K562 (cell line): ENCODE results near the gene ENO3. TPM values are rescaled to one million over a fixed set of nuclear protein-coding genes. Genes with fewer than 3 reads are reported as not detected.

ENCODE experiments used
- C11orf30 ChIP-seq: fragments of 450-650 bp; IDR thresholded peaks from 2 replicates; pipeline ENCODE4 v1.6.1; 2016; ENCODE audit warnings: low read depth, mild to moderate bottlenecking
- MBD1 ChIP-seq: fragments of 250-450 bp; sonication (Bioruptor Pico); IDR thresholded peaks from 2 replicates; pipeline ENCODE4 v1.8.0; 2022; ENCODE audit warnings: inconsistent platforms
- MIER1 ChIP-seq: fragments of 450-650 bp; IDR thresholded peaks from 2 replicates; pipeline ENCODE4 v1.6.1; 2016; ENCODE audit warnings: antibody characterized with exemption, mild to moderate bottlenecking, low read depth
- PCBP2 ChIP-seq: fragments of 200-400 bp; formaldehyde crosslinking; IDR thresholded peaks from 2 replicates; pipeline ENCODE4 v1.6.1; 2018; ENCODE audit warnings: low read length, low read depth, mild to moderate bottlenecking, moderate library complexity; ENCODE audit not compliant: poor library complexity, severe bottlenecking
- PHF20 ChIP-seq: fragments of 450-650 bp; IDR thresholded peaks from 2 replicates; pipeline ENCODE4 v1.6.1; 2018; ENCODE audit not compliant: partially characterized antibody
- PHF8 ChIP-seq: fragments of 200-600 bp; sonication (generic); IDR thresholded peaks from 2 replicates; pipeline ENCODE4 v1.6.1; 2012; ENCODE audit warnings: mixed run types, mild to moderate bottlenecking, inconsistent platforms, low read length, moderate library complexity, borderline replicate concordance
- POLR2B ChIP-seq: fragments of 450-650 bp; IDR thresholded peaks from 2 replicates; pipeline ENCODE4 v1.6.1; 2018; ENCODE audit warnings: low read depth; ENCODE audit not compliant: partially characterized antibody
- STAT5B ChIP-seq: fragments of 250-450 bp; sonication (Bioruptor Pico); IDR thresholded peaks from 2 replicates; pipeline ENCODE4 v1.8.0; 2021; ENCODE audit warnings: mild to moderate bottlenecking, inconsistent platforms
- XRCC4 ChIP-seq: IDR thresholded peaks from one replicate; pipeline ENCODE4 v1.6.1; 2011; ENCODE audit not compliant: insufficient read depth, insufficient read length; ENCODE audit errors: extremely low read depth
- ZBTB40 ChIP-seq, 2 experiments: fragments of 450-650 bp in 1 of 2; sonication (generic) in 1 of 2; formaldehyde crosslinking in 1 of 2; IDR thresholded peaks; 2 replicates each; pipeline versions ENCODE4 v1.7.1 to v1.9.0; 2016 to 2022; ENCODE audit warnings: inconsistent platforms in 1 of 2, mild to moderate bottlenecking in 1 of 2, missing genetic modification reagents in 1 of 2
- ZNF280B ChIP-seq: fragments of 250-450 bp; sonication (Bioruptor Pico); IDR thresholded peaks from 2 replicates; pipeline ENCODE4 v1.5.1; 2021; ENCODE audit warnings: mild to moderate bottlenecking
- ZNF395 ChIP-seq: fragments of 200-800 bp; sonication (Bioruptor generic); IDR thresholded peaks from 2 replicates; pipeline ENCODE4 v1.6.1; 2017; ENCODE audit warnings: missing genetic modification characterization, missing compliant biosample characterization
- ZNF699 ChIP-seq: fragments of 250-450 bp; sonication (Bioruptor Pico); IDR thresholded peaks from 2 replicates; pipeline ENCODE4 v1.8.0; 2021; ENCODE audit warnings: mild to moderate bottlenecking, moderate library complexity; ENCODE audit not compliant: insufficient replicate concordance
- polyA plus RNA-seq, 8 experiments: library from polyadenylated mRNA; depleted of rRNA in 4 of 8; stranded (reverse) in 5 of 8; unstranded in 3 of 8; fragments of >200 nt; fragmentation: Nextera tagmentation in 2 of 8; fragmentation: Illumina TruSeq in 1 of 8; extraction: Ambion mirVana in 2 of 8; extraction: Trizol in 1 of 8; gene quantifications; 2 replicates each; pipeline versions ENCODE4 v1.2.1 to v1.2.3, GENCODE V29; 2011 to 2014; ENCODE audit warnings: inconsistent platforms in 1 of 8, missing spikeins in 1 of 8
- total RNA-seq, 7 experiments: library from RNA; depleted of rRNA in 6 of 7; stranded (reverse); fragments of >200 nt in 6 of 7; fragmentation: Illumina TruSeq in 2 of 7; extraction: Trizol in 2 of 7; gene quantifications; 2 replicates each; pipeline versions ENCODE4 v1.2.1 to v1.2.3, GENCODE V29; 2011 to 2021; ENCODE audit warnings: low replicate concordance in 1 of 7

Gene ENO3
- total and polyA plus RNA-seq, 9 of the 15 experiments (the other 6 are each of a cell fraction or from before 2014, with no cell fraction given): 5.7 to 17.2 (median 9.9) TPM

- no peak for TF ChIP-seq ZNF699
- TF ChIP-seq C11orf30: no peak
- no peak for TF ChIP-seq ZNF280B (CRISPR knock-in tag)
- no peak for TF ChIP-seq PHF20
- no peak for TF ChIP-seq MBD1 (CRISPR knock-in tag)
- TF ChIP-seq ZNF395 (CRISPR knock-in tag): no peak
- TF ChIP-seq XRCC4: no peak
- no peak for TF ChIP-seq PHF8
- no peak for TF ChIP-seq PCBP2
- no peak for TF ChIP-seq STAT5B
- TF ChIP-seq MIER1: no peak
- peak; percentile 79 for TF ChIP-seq POLR2B
- TF ChIP-seq ZBTB40 (IDR thresholded peaks at IDR 0.05): no peak
- TF ChIP-seq ZBTB40 (CRISPR knock-in tag; IDR thresholded peaks at IDR 0.05): no peak
These were observed 6.3 kb upstream of the ENO3 start (continued) for GRCh38 chr17:4944554-4945175.
